ENCODE data around the gene GPC6.
"Not testable (repeated sequence)": the region's sequence is repeated elsewhere in the genome, so short reads cannot be mapped to it uniquely, and the experiment has no call there.

Gene GPC6

GRCh38 chr13:94339116-94339687, 1112.6 kb downstream of the GPC6 start:
- Mint-ChIP-seq H3K36me3 (ENCODE audit: low read depth) (no peaks in the 10 kb centered on the region), H3K9me3 (no peaks in the 10 kb centered on the region), H3K4me3 (no peak overlapping the region), H3K27me3 (ENCODE audit: low read depth) (no peaks in the 10 kb centered on the region), H3K27ac (peak overlapping the region in 1 of 3 experiments; percentile 31), H3K4me1 (peaks cover 31% of the 10 kb centered on the region)
- TF ChIP-seq, protein P1, sequence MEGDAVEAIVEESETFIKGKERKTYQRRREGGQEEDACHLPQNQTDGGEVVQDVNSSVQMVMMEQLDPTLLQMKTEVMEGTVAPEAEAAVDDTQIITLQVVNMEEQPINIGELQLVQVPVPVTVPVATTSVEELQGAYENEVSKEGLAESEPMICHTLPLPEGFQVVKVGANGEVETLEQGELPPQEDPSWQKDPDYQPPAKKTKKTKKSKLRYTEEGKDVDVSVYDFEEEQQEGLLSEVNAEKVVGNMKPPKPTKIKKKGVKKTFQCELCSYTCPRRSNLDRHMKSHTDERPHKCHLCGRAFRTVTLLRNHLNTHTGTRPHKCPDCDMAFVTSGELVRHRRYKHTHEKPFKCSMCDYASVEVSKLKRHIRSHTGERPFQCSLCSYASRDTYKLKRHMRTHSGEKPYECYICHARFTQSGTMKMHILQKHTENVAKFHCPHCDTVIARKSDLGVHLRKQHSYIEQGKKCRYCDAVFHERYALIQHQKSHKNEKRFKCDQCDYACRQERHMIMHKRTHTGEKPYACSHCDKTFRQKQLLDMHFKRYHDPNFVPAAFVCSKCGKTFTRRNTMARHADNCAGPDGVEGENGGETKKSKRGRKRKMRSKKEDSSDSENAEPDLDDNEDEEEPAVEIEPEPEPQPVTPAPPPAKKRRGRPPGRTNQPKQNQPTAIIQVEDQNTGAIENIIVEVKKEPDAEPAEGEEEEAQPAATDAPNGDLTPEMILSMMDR (IDR thresholded peaks at IDR 0.05; ENCODE audit: unreplicated experiment in 3 of 3), result no peak

GRCh38 chr13:94342436-94343242, 1116.0 kb downstream of the GPC6 start:
- TF ChIP-seq, protein P1 (IDR thresholded peaks at IDR 0.05; ENCODE audit: unreplicated experiment in 3 of 3), result no peak

DNA sequence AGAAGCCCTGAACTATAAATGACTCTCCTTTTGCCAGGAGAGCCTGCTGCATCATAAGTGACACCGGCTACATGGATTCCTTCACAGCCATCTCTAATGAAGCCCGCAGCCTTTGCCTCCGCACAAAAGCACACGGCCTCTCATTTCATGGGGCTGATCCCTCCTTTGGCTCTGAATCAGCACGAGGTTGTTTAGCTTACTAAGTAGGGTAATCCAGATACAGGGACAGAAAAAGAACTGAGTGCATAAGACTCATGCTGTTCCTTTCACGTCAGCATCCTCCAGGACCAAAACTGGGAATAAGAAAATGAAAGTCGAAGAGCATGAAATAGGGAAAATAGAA, 1116.6 kb downstream of the GPC6 start:
- no peaks in the 10 kb centered on the region for H3K36me3 Mint-ChIP-seq (ENCODE audit: low read depth)
- H3K27me3 Mint-ChIP-seq (ENCODE audit: low read depth), result no peaks in the 10 kb centered on the region
- TF ChIP-seq, protein P1 (IDR thresholded peaks at IDR 0.05; ENCODE audit: unreplicated experiment in 3 of 3), result no peak
- H3K9me3 Mint-ChIP-seq, result no peaks in the 10 kb centered on the region
- peak overlapping the region in 1 of 3 experiments; percentile 21 for H3K4me3 Mint-ChIP-seq
- H3K4me1 Mint-ChIP-seq, result peaks cover 33% of the 10 kb centered on the region
- peak overlapping the region; percentile 32 to 62 (median 33) for H3K27ac Mint-ChIP-seq

More at GRCh38 chr13:94342436-94343242, 1116.0 kb downstream of the GPC6 start:
- Mint-ChIP-seq H3K27ac (peak overlapping the region; percentile 20 to 62 (median 33)), H3K4me3 (peak overlapping the region in 1 of 3 experiments; percentile 36), H3K27me3 (ENCODE audit: low read depth) (no peaks in the 10 kb centered on the region), H3K36me3 (ENCODE audit: low read depth) (no peaks in the 10 kb centered on the region), H3K9me3 (no peaks in the 10 kb centered on the region), H3K4me1 (peaks cover 33% of the 10 kb centered on the region)

GRCh38 chr13:94343687-94344086, 1117.1 kb downstream of the GPC6 start:
- H3K9me3 Mint-ChIP-seq; H3K36me3 Mint-ChIP-seq (ENCODE audit: low read depth); H3K27me3 Mint-ChIP-seq (ENCODE audit: low read depth): not testable (repeated sequence)
- peak overlapping the region in 1 of 3 experiments; percentile 21 for H3K4me3 Mint-ChIP-seq
- peaks cover 33% of the 10 kb centered on the region for H3K4me1 Mint-ChIP-seq
- peak overlapping the region; percentile 32 to 62 (median 33) for H3K27ac Mint-ChIP-seq

GRCh38 chr13:94344126-94344818, 1117.7 kb downstream of the GPC6 start:
- TF ChIP-seq, protein P1 (IDR thresholded peaks at IDR 0.05; ENCODE audit: unreplicated experiment in 3 of 3), result no peak
- Mint-ChIP-seq H3K4me1 (peaks cover 33% of the 10 kb centered on the region), H3K4me3 (peak overlapping the region in 2 of 3 experiments; percentile 37 to 38), H3K27ac (peak overlapping the region; percentile 75 to 80 (median 78)), H3K9me3 (no peaks in the 10 kb centered on the region), H3K36me3 (ENCODE audit: low read depth) (peaks cover 3% of the 10 kb centered on the region), H3K27me3 (ENCODE audit: low read depth) (no peaks in the 10 kb centered on the region)
